GM18508 (cell line): ENCODE data around the gene IGSF21.

Experiments
- ATAC-seq: cut with Tn5 transposase; IDR thresholded peaks from one replicate; pipeline ENCODE4 v1.9.1; 2021; ENCODE audit warnings: moderate number of reproducible peaks; ENCODE audit not compliant: insufficient read depth, unreplicated experiment

IGSF21 gene

DNA sequence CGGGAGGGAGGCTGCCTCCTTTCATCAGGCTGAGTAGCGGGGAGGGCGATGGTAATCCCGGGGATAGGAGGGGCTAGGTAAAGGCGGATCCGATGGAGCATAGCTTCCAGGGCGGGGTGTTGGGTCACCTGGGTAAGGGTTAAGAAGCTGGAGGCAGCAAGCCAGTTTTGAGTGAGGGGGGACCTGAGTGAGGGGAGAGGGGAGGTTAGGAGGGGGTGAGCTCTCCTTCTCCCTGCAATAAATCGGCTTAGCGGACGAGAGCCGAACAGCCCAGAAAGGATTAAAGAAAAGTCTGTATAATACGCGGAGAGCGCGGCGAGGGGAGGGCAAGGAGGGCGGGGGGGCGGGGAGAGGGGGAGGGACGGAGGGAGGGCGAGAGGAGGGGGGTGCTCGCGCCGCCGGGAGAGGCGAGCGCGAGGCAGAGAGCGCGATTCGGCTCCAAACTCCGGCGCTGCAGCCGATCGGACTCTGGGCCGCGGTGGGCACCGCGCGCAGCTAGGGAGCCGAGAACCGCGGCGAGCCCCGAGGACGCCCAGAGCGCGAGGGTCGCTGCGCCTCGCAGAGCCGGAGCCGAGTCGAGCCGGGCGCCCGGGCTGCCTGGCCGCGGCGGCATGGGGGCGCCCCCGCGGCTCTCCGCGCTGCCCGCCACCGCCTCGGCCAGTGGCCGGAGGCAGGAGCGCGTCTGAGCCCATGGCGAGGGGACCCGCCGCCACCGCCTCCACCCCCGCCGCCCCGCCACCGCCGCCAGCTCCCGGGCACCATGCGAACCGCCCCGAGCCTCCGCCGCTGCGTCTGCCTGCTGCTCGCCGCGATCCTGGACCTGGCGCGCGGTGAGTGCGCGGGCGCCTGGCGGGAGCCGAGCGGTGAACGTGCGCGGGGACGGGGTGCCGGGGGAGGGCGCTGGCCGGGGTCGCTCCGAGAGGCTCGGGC is at the start of gene IGSF21:
TSS of gene IGSF21 (plus strand) at position 430 of the 930 bp plus-strand sequence. CDS start at position 761, 331 bp downstream.
- ATAC-seq = no peak

DNA sequence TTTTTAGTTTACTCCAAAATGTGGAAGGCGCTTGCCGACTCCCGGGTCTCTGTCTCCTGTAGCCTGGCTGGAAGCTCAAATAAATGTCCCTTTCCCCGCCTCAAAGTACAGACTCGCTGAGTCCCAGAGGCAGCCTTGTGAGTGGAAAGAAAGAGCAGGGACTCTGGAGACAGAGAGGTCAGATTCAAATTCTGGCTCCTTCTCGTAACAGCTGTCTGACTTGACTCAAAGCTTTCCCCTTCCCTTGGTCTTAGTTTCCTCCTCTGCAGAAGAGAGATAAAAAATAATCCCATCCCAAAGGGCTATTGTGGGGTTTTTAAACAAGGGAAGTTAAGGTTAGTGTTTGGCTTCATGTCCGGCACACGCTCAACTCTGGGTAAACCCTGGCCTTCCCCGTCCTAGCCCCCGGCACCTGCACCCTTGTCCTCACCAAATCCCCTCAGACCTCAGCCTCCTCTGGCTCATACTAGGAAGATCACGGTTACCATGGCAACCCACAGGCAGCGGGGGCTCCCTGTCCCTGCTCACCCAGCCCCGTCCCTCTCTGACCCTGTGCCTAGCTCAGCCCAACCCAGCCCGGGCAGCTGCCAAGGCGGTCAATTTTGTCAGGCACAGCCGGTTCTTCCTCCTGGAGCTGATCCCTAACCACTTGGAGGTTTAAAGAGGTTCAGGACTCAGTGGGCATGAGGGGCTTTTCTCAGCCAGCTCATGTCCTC is 49.2 kb upstream of the IGSF21 start:
- no peak for ATAC-seq

DNA sequence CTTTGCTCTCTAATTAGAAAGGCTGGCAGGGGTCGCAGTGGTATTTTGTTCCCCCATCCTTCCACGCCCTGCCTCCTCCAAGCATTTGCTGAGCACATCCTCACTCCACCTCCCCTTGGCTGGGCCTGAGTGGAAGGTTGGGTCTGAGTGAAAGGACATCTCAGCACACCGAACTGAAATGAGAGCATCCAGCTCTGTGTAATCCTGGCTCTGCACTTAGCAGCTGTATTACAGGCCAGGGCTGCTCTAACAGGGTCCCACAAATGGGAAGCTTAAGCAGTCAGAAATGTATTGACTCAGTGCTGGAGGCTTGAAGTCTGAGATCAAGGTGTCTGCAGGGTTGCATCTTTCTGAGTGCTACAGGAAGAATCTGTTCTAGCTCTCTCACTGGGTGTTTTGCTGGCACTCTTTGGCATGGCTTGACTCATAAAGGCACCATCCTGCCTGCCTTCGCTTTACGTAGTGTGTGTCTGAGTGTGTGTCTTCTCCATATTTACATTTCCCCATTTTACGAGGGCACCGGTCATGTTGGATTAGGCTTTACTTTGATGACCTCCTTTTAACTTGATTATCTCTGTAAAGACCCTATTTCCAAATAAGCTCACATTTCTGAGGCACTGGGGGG is 48.5 kb upstream of the IGSF21 start:
- no peak for ATAC-seq

DNA sequence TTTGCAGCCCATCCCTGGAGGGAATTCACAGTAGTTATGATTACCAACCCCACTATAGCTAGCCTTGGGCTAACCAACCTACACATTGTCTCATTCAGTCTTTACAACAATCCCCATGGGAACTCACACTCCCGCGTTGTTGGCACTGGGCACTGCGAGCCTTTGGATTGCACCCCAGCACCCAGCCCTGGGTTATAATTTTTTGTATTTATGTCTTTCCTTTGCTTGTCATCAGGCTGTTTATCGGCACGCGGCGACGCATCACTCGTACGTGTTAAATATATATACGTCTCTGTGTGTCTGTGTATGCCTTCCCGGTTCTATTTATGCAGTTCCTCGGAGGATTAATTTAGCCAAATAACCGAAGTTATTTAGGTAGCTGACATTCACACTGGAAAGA is 47.2 kb upstream of the IGSF21 start:
- ATAC-seq = no peak

DNA sequence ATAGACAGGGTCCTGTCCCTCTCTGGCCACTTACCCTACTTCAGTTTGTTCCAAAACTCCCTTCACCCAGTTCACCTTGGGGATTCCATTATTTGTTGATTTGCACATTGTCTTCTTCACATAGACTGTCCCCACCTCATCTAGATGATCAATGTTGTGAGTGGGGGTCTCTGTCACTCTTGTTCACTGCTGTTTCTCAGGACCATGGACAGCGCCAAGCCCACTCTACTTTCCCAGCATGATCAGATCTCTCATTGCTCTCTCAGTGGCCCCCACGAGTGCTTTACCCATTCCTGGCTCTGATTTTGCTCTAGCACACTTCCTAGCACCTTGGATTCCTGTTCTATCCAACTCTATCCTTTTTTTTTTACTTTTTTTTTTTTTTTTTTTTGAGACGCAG is 45.4 kb upstream of the IGSF21 start:
- ATAC-seq = no peak

DNA sequence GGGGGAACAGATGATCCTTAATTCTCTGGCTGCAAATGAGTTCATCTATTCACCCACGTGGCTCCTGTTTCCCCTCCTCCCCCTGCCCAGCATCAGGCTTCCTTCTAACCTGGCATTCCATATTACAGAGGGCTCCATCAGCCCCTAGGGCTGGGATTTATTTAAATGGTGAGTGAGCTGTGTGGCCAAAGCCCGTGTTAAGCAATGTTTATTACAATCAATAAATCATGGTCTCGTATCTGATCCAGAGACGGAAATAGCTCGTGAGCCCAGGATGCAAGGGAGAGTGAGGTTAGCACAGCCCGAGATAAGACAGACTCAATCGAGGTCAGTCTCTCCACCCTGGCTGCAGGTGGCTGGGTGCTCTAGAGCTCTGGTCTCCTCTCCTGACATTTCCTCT is 43.1 kb upstream of the IGSF21 start:
- ATAC-seq = no peak

DNA sequence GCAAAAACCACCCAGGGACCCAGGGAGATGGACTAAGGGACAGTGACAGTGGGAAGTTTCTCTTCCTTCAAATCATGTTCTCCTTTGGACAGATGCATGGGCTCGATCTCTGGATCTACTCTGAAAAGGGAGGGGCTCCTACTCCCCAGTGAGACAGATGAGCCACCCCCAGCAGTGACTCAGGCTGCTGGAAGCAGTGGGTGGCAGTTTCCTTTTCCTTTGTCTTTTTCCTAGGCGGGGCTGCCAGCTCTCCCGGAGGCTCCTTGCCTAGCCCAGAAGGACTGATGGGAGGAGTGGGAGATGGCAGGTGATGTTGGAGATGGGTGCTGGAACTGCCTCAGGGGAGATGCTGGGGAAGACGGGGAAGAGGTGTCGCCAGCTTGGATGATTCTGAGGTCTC is 41.0 kb upstream of the IGSF21 start:
- no peak for ATAC-seq

DNA sequence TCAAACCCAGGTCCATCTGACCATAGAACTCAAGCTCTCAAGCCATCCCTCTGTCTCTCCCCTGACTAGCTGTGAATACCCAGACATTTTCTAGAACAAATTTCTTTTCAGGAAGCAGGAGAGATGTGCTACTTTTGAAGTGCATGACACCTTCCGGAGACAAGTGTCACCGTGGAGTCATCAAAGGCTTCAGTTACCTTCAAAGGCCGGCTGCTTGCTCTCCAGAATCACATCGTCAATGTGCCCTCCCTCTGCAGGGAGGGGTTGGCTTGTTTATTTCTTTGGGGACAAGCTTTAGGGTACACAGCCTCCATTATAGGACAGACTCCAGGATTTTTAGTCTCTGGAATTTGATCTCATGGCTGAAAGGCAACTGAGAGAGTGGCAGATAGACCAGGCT is 37.7 kb upstream of the IGSF21 start:
- ATAC-seq = no peak

DNA sequence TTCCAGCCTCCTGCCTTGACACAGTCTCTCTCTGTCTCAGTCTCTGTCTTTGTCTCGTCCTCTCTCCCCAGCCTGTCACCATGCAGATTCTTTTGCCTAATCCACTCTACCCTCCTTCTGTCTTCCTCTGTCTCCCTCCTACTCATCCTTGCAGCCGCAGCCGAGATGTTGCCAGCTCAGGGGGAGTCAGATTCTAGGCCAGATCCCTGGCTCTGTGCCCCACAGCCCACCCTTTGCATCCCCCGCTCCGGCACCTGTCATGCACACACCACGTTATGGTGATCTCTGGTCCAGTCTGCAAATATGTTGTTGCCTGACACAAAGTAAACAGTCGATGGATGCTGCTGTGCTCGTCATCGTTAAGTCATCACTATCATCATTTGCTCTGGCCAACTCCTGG is 35.5 kb upstream of the IGSF21 start:
- ATAC-seq = no peak

DNA sequence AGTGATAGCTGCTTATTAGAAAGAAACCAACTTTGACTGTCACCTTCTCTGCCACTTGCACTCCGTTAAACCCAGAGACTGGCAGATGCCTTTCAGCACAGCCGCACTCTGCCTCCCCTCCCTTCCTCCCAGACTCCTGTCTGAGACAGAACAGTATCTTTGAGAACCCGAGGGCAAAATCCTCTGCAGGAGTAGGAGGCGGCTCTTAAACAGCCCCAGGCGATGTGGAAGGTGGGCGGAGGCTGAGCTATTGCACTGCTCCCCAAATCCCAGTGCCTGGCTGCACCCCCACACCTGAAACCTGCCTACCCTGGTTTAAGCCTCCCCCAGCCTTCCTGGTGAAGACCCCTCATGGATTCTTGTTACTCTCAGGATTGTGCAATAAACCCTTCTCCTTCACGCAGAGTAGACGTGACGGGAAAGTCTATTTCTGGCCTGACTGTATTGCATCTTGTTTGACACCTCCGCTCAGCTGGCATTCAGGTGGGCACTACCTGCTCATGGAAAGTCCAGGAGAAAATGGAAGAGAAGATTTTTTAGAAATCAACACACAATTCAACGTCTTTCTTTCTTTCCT is 34.4 kb upstream of the IGSF21 start:
- no peak for ATAC-seq

DNA sequence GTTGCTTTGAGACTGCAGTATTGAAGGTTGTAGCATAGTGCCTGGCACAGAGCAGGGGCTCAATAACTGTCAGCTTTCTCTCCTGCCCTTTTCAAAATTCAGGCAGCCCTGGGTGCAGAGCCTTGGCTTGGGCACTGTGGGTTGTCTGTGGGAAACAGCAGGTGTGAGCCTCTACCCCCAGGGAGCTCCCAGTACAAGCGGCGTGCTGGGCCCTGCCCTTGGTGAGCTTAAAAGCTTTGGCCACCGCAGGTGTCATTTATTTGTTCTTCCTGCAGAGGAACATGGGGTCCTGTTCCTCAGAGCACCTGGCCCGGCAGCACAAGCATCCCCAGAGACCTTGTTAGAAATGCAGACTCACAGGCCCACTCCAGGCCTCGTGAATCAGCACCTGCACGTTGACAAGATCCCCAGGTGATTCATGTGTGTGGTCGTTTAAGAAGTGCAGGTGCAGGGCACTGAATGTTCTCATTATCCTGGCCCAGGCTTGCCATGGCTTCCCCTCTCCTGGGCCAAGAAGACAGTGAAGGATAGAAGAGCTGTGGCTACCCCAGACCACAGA is 29.9 kb upstream of the IGSF21 start:
- no peak for ATAC-seq

DNA sequence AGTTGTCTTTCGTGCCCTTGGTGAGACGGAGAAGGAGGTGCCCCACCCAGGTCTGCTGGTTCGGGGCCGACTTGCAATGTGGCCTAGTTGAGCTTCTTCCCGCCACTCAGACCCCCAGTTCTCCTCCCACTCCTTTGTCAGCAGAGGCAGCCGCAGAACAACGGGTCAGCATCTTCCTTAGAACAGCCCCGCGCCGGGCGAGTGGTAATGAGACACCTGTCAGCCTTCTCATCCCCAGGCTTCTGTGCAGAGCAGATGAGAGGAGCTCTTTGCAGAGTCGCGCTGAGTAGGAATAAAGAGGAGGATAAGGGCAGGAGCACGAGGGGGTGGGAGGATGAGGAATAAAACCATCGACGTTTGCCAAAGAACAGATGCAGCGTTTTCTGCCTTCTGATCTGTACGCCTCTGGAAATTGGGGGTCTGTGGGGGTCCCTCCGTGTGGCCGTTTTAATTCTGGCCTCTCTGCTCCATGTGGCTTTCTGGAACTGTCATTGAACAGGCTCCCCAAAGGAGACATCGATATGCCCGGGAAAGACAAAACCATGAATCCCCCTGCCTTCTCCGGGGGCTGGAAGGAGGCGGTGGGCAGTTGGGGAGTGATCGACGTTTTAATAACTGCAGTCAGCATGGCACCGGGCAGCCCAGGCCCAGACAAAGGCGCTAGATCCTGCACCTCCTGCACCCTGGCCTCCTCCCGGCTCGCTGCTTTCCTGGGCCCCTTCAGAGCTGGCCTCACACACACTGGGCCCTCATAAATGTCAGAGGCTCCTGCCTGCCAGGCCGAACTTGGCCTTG is 27.5 kb upstream of the IGSF21 start:
- ATAC-seq = no peak

DNA sequence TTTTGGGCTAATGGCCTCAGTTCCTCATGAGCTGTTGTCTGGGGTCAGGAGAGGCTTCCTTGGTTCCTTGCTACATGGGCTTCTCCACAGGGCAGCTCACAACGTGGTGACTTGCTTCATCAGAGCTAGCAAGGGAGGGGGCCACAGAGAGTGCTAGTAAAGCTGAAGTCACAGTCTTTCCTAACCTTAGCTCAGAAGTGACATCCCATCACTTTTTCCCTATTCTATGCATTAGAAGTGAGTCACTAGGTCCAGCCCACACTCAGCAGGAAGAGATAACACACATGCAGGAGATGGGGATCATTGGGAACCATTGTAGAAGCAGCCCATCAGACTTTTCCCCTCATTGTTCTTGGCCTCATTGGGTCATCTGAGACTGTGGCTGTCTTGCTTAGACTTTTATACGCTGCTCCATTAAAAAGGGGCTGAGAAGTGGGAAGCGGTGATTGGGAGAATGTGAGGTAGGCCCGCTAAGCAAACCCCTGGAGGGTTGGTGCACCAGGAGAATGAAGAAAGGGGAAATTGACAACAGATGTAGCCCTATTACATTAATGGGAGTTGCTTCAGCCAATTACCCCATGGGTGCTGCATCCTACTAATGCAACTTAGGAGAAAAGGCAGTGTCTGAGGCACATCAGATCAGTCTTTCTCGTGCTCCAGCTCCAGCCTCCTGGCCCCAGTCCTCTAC is 22.1 kb upstream of the IGSF21 start:
- no peak for ATAC-seq

DNA sequence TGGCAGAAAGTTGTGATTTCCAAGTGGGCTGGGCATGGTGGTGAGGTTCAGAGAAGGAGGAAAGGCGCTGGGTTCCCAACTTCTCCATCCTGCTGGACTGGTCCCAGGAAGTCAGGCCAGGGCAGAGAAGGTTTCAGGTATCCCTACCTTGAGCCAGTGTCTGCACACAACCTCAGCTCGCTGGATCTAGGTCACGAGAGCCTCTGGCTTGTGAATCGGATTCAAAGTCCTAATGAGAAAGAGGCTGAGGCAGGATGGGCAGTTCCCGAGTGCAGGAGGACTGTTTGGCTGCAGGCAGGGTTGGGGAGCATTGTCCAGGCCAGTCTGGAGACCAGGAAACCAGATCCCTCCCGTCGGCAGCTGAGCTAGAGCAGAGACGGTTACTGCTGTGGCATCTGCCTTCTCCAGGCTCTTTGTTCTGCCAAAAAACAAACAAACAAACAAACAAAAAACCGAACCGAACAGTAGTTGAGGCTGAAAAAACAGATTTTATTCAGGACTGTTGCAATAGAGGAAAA is 19.5 kb upstream of the IGSF21 start:
- ATAC-seq = no peak

DNA sequence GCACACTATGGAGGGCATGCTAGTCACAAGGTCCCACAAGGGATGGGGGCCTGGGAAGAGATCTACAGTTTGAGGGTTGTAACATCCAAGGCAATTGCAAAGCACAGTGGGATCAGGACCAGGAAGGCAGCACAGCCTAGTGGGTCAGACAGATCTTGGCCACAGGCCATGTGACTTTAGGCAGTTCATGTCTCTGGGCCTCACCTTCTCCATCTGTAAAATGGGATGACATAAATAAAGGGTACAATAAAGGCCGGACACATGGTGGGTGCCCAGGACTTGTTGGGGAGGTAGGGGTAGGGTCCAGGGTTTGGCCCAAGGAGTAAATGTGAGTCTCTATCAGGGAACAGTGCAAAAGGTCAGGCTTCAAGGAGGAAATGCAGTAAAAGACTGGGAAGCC is 18.1 kb upstream of the IGSF21 start:
- no peak for ATAC-seq

DNA sequence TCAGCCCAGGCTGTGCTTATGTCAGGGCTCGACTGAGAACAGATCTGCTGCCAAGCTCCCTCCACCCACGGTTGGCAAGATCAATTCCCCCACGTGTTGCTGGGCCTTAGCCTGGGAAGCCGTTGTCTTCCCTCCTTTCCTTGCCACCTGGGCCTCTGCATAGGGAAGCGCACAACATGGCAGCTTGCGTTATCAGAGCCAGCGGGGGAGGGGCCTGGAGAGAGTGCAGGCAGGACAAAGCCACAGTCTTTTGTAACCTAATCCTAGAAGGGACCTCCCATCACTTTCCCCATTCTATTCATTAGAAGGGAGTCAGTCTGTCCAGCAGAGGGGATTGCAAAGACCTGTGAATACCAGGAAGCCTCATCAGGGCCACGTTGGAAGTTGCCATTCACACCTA is 17.0 kb upstream of the IGSF21 start:
- ATAC-seq = no peak

DNA sequence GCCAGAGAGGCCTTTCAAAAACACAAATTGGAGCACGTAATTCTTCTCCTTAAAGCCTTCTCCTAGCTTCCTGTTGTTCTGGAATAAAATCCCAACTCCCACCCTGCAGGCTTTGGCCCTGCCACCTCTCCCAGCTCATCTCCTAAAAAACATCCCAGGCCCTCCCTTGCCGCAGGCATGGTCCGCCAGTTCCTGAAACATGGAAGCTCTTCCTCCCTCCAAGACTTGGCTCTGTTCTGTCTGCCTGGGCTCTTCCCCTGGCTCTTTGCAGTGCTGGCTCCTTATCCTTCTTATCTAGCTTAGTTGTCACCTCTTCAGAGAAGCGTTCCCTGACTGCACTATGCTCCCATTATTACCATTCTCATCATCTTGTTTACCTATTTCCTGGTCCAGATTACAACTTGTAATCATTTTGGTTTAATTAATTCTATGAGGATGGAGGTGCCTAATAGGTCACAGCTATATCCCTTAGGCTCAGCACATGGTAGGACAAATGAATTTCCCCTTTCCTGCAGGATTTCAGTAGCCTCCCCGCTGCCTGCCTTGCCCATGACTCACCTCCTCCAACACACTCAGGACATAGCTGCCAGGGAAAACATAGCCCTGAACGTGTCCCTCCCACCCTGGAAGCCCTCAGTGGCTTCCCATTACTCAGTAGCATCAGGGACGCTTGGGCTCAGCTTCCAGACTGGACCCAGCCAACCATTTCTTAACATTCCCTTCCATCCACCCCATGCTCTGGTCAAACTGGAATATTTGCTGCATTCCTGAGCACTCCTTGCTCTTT is 15.7 kb upstream of the IGSF21 start:
- ATAC-seq = no peak

DNA sequence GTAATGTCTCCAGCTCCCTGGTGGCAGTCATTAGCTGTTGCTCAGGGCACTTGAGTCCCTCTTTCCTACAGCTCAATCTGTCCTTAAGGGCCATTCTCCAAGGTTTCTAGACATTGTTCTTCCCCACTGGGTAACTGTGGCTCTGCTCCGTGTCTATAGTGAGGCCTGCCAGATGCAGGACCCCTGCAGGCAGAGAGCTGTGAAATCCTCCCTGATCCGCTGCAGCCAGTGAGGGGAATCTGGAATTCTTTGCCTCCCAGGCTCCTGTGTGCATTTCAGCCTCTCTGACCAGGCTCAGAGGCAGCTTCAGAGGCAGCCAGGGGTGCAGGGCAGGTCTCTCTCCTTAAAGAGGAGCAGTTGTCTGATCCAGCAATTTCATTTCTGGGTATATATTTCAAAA is 14.4 kb upstream of the IGSF21 start:
- no peak for ATAC-seq
